Brain microvascular endothelial cell (primary cell): ENCODE results near the gene MEA1.

Experiments used
- DNase-seq: peaks from one replicate; pipeline ENCODE4 v3.0.0-alpha.2; 2020
- H3K27ac ChIP-seq: fragments of 250-450 bp; sonication (Bioruptor Pico); 2 replicates; pipeline ENCODE4 v1.5.1; 2020; ENCODE audit warnings: mild to moderate bottlenecking, moderate library complexity
- H3K27me3 ChIP-seq: fragments of 250-450 bp; sonication (Bioruptor Pico); replicated peaks from 2 replicates; pipeline ENCODE4 v1.5.1; 2020; ENCODE audit warnings: mild to moderate bottlenecking
- H3K36me3 ChIP-seq: fragments of 250-450 bp; sonication (Bioruptor Pico); replicated peaks from 2 replicates; pipeline ENCODE4 v1.5.1; 2020; ENCODE audit warnings: mild to moderate bottlenecking
- H3K4me3 ChIP-seq: 2 replicates; pipeline ENCODE4 v1.5.1; 2011; ENCODE audit warnings: low read depth, mild to moderate bottlenecking, control low read depth, low read length, moderate library complexity
- CTCF ChIP-seq: IDR thresholded peaks from 2 replicates; pipeline ENCODE4 v1.5.1; 2011; ENCODE audit warnings: low read depth, mild to moderate bottlenecking, moderate library complexity, low read length, control low read depth, inconsistent platforms; ENCODE audit errors: missing control alignments
- in situ Hi-C: cut with HindIII; loops from 2 replicates; pipeline ENCODE4 v1.10.0; 2017; ENCODE audit warnings: low sequenced_read_pairs, low pct_ligation_motif_present

MEA1 gene

GRCh38 chr6:42996513-42996912 is 17.2 kb downstream of the MEA1 start:
- in situ Hi-C loops = no loop called here
- no peak for DNase-seq
- H3K4me3 ChIP-seq = no peak overlapping the region

DNA sequence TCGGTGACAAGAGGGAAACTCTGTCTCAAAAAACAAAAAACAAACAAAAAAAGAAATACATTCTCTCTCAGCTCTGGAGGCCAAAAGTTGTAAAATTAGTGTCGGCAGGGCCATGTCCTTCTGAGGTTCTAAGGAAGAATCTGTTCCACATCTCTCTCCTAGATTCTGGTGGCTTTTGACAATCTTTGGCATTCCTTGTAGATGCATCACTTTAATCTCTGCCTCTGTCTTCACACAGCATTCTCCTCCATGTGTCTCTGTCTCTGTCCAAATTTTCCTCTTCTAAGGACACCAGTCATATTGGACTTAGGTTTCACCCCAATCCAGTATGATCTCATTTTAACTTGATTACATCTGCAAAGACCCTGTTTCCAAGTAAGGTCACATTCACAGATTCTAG is 20.3 kb downstream of the MEA1 start:
- H3K36me3 ChIP-seq = peaks cover 16% of the 10 kb centered on the region
- no peak overlapping the region for H3K27ac ChIP-seq
- H3K27me3 ChIP-seq = no peaks in the 10 kb centered on the region
- no peak overlapping the region for H3K4me3 ChIP-seq
- in situ Hi-C loops = no loop called here
- no peak for TF ChIP-seq CTCF
- no peak for DNase-seq

More at GRCh38 chr6:42996513-42996912, 17.2 kb downstream of the MEA1 start:
- Histone ChIP-seq H3K27me3 (no peaks in the 10 kb centered on the region), H3K36me3 (peaks cover under 1% of the 10 kb centered on the region), H3K27ac (no peak overlapping the region)
- TF ChIP-seq CTCF = no peak

GRCh38 chr6:42989923-42990322 is 23.8 kb downstream of the MEA1 start:
- Histone ChIP-seq H3K27ac (no peak overlapping the region), H3K36me3 (peaks cover 16% of the 10 kb centered on the region), H3K4me3 (no peak overlapping the region), H3K27me3 (no peaks in the 10 kb centered on the region)
- no peak for DNase-seq
- in situ Hi-C loops = no loop called here
- no peak for TF ChIP-seq CTCF

- peaks cover 16% of the 10 kb centered on the region for H3K36me3 ChIP-seq
- no peaks in the 10 kb centered on the region for H3K27me3 ChIP-seq
- in situ Hi-C loops = no loop called here
- no peak overlapping the region for H3K27ac ChIP-seq
- no peak for DNase-seq
- H3K4me3 ChIP-seq = no peak overlapping the region
- TF ChIP-seq CTCF = no peak
Measured at GRCh38 chr6:42988486-42989020, 25.2 kb downstream of the MEA1 start.

DNA sequence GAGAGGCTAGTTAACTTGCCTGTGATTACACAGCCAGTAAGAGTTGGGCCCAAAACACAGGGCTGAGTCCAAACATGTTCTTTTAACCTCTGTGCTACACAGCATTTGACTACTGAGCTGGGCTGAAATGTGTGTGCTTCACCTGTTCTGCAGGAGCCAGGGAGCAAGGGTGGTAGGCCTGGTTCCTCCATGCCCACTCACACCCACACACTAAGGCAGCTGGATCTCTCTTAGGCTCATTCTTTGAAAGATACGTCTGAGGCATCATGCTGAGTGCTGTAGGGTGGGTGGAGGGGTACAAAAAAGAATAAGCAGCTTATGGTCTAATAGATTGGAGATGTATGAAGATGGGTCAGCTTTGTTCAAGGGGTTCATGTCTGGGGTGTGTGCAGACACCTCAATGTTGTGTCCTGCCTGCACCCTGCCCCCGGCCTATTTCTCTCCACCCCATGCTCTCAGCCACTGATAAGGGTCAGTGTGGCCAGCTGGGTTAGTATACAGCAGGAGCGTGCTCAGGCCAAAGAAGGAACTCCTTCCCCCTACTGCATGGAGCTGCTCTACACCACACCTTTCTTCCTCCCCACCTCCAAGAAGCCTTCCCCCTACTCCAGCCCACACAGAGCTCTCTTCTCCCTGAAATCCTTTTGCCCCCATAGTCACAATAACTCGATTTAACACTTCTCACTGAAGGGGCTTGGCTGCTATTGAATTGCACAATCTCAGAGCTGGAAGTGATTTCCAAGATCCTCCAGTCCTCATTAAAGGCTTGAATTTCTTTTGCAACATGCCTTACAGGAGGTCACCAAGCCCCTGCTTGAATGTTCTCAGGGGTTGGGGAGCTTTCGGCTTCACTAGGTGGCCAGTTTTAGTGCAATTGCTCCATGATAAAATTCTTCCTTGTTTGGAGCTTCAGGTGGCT is 26.0 kb downstream of the MEA1 start:
- Histone ChIP-seq H3K36me3 (peaks cover 16% of the 10 kb centered on the region), H3K4me3 (no peak overlapping the region), H3K27ac (no peak overlapping the region), H3K27me3 (no peaks in the 10 kb centered on the region)
- no peak for DNase-seq
- in situ Hi-C loops = no loop called here
- TF ChIP-seq CTCF = no peak
